CD4-positive, alpha-beta T cell (primary cell): Measurements from ENCODE around the gene VAMP2. TPM values are rescaled to one million over a fixed set of nuclear protein-coding genes. Genes with fewer than 3 reads are reported as not detected.
A peak's percentile ranks its signal among the peaks of the same experiment; 100 is the strongest.
"Not testable (repeated sequence)": the region's sequence is repeated elsewhere in the genome, so short reads cannot be mapped to it uniquely, and the experiment has no call there.

Experiments used
- ATAC-seq: fragments of 200-7000 bp; cut with Tn5 transposase; one replicate; pipeline ENCODE4 v1.10.0; 2022; ENCODE audit warnings: mild to moderate bottlenecking; ENCODE audit not compliant: poor library complexity
- CTCF ChIA-PET: fragments of 350-600 bp; sonication (Branson Sonifier 250); formaldehyde crosslinking; loops from one replicate; lab custom pipeline; 2021; ENCODE audit warnings: antibody characterized with exemption, inconsistent platforms; lab: Charles Lee
- POLR2A ChIA-PET: fragments of 350-600 bp; sonication (Branson Sonifier 250); formaldehyde crosslinking; loops from one replicate; lab custom pipeline; 2021; ENCODE audit warnings: antibody characterized with exemption, inconsistent platforms; lab: Charles Lee
- DNase-seq, 14 experiments: peaks; one replicate each; pipeline ENCODE4 v3.0.0-alpha.2; 2013 to 2020; ENCODE audit warnings: mixed read lengths in 2 of 14
- H3K27ac ChIP-seq, 2 donors: one replicate each; pipeline versions ENCODE4 v1.5.1 to v1.7.0; 2013; ENCODE audit warnings: low read length in 2 of 2, low read depth in 1 of 2, mild to moderate bottlenecking in 1 of 2
- H3K27me3 ChIP-seq, 2 experiments: 1 replicate in 1 of 2; 2 replicates in 1 of 2; pipeline versions ENCODE4 v1.6.1 to v1.7.0; 2013; ENCODE audit warnings: low read length in 2 of 2, control low read depth in 1 of 2, mild to moderate bottlenecking in 1 of 2, moderate library complexity in 1 of 2; ENCODE audit not compliant: insufficient read depth in 2 of 2, control insufficient read depth in 1 of 2
- H3K36me3 ChIP-seq: one replicate; pipeline ENCODE4 v1.6.1; 2013; ENCODE audit warnings: low read length, control low read depth; ENCODE audit not compliant: insufficient read depth
- H3K4me1 ChIP-seq: one replicate; pipeline ENCODE4 v1.6.1; 2013; ENCODE audit warnings: low read length, control low read depth; ENCODE audit not compliant: insufficient read depth
- H3K4me3 ChIP-seq: one replicate; pipeline ENCODE4 v1.5.1; 2013; ENCODE audit warnings: mild to moderate bottlenecking, low read length, moderate library complexity
- H3K9me3 ChIP-seq, 2 experiments: 1 replicate in 1 of 2; 2 replicates in 1 of 2; pipeline versions ENCODE4 v1.6.1 to v1.7.0; 2013; ENCODE audit warnings: low read length in 2 of 2, mild to moderate bottlenecking in 2 of 2, control low read depth in 1 of 2, moderate library complexity in 1 of 2; ENCODE audit not compliant: control insufficient read depth in 1 of 2, insufficient read depth in 1 of 2
- H3K27ac Mint-ChIP-seq: one replicate; pipeline ENCODE4 v1.8.0; 2020; ENCODE audit warnings: mixed read lengths
- H3K27me3 Mint-ChIP-seq: one replicate; pipeline ENCODE4 v1.8.0; 2021; ENCODE audit warnings: mixed read lengths
- H3K36me3 Mint-ChIP-seq: one replicate; pipeline ENCODE4 v1.8.0; 2021; ENCODE audit warnings: low read depth, mixed read lengths
- H3K4me1 Mint-ChIP-seq: one replicate; pipeline ENCODE4 v1.8.0; 2021; ENCODE audit warnings: low read depth, mixed read lengths
- H3K4me3 Mint-ChIP-seq: one replicate; pipeline ENCODE4 v1.8.0; 2020; ENCODE audit warnings: mild to moderate bottlenecking, mixed read lengths
- H3K9me3 Mint-ChIP-seq: one replicate; pipeline ENCODE4 v1.8.0; 2020; ENCODE audit warnings: mixed read lengths
- CTCF ChIP-seq: fragments of 200-600 bp; IDR thresholded peaks from one replicate; pipeline ENCODE4 v1.8.0; 2022; ENCODE audit warnings: antibody characterized with exemption, mild to moderate bottlenecking
- intact Hi-C, 2 experiments: fragments of 100-400 bp; cut with DNase I in 1 of 2; cut with micrococcal nuclease in 1 of 2; formaldehyde crosslinking; loops; one replicate each; pipeline versions ENCODE4 v1.15.1 to v1.9.0; 2023 to 2025; cut with DNase I, micrococcal nuclease
- total RNA-seq, 174 experiments: library from RNA in 2 of 174; stranded (reverse) in 2 of 174; gene quantifications; one replicate each; pipeline ENCODE4 v1.2.3 and lab custom pipeline; 2021 to 2026

The VAMP2 gene
- total RNA-seq, 2 experiments from 2014 or later: 351 to 366 TPM

- no peak for ATAC-seq
- Mint-ChIP-seq H3K4me3 (peak overlapping the region; percentile 90), H3K27ac (peak overlapping the region; percentile 99), H3K9me3 (no peaks in the 10 kb centered on the region), H3K4me1 (peaks cover 51% of the 10 kb centered on the region), H3K27me3 (no peaks in the 10 kb centered on the region), H3K36me3 (peaks cover 9% of the 10 kb centered on the region)
- intact Hi-C loops: loop anchor here in 1 of 2 experiments (1.0 to 5.0 kb wide), 6 partner anchors 10 to 73 kb away; partner anchors contain the start of genes CTC1, HES7 and PFAS
- no peak for DNase-seq
- H3K4me1 ChIP-seq: peaks cover 48% of the 10 kb centered on the region
- no peaks in the 10 kb centered on the region for H3K9me3 ChIP-seq
- ChIA-PET POLR2A (interaction anchor here (0.6 to 6.7 kb wide), 25 partner anchors 9 to 488 kb away, joined by 3 to 419 read pairs (median 6); partner anchors contain the start of genes ALOXE3, AURKB, BORCS6 and CTC1), CTCF (interaction anchor here (0.5 to 2.2 kb wide), 11 partner anchors 8 to 201 kb away, joined by 3 to 7 read pairs (median 4); partner anchors contain the start of gene CTC1)
- H3K4me3 ChIP-seq: peak overlapping the region; percentile 49
- H3K27me3 ChIP-seq: no peaks in the 10 kb centered on the region
- no peak for TF ChIP-seq CTCF
- H3K36me3 ChIP-seq: no peaks in the 10 kb centered on the region
- H3K27ac ChIP-seq: peak overlapping the region; percentile 95 to 98
Measured at GRCh38 chr17:8173871-8174322, 11.1 kb upstream of the VAMP2 start.

GRCh38 chr17:8173056-8173870, 10.5 kb upstream of the VAMP2 start:
- CTCF ChIA-PET: interaction anchor here (0.7 to 2.2 kb wide), 10 partner anchors 9 to 100 kb away, joined by 3 to 7 read pairs (median 4); partner anchors contain the start of gene CTC1
- ATAC-seq: peak; percentile 81

GRCh38 chr17:8170186-8170585, 7.4 kb upstream of the VAMP2 start:
- H3K36me3 ChIP-seq, ATAC-seq, H3K9me3 Mint-ChIP-seq, H3K27ac Mint-ChIP-seq, H3K27me3 ChIP-seq, H3K4me3 ChIP-seq, DNase-seq, H3K36me3 Mint-ChIP-seq, H3K27ac ChIP-seq, CTCF ChIA-PET, H3K27me3 Mint-ChIP-seq, H3K9me3 ChIP-seq, H3K4me3 Mint-ChIP-seq: not testable (repeated sequence)
- POLR2A ChIA-PET: interaction anchor here (1.2 kb wide), 1 partner anchor 29 kb away, joined by 3 read pairs; no protein-coding TSS in a partner anchor
- intact Hi-C loops: loop anchor here in 1 of 2 experiments (5.0 kb wide), 2 partner anchors 48 to 77 kb away; partner anchors contain the start of genes CTC1, HES7 and PFAS
- H3K4me1 ChIP-seq: peaks cover 34% of the 10 kb centered on the region
- H3K4me1 Mint-ChIP-seq: peaks cover 36% of the 10 kb centered on the region

More at GRCh38 chr17:8173056-8173870, 10.5 kb upstream of the VAMP2 start:
- Mint-ChIP-seq H3K4me1 (peaks cover 51% of the 10 kb centered on the region), H3K4me3 (peak overlapping the region; percentile 90), H3K9me3 (no peaks in the 10 kb centered on the region), H3K27ac (peak overlapping the region; percentile 99), H3K36me3 (peaks cover 9% of the 10 kb centered on the region), H3K27me3 (no peaks in the 10 kb centered on the region)
- POLR2A ChIA-PET: interaction anchor here (0.5 to 6.7 kb wide), 29 partner anchors 10 to 487 kb away, joined by 3 to 419 read pairs (median 5); partner anchors contain the start of genes ALOXE3, AURKB, BORCS6 and CTC1
- H3K27ac ChIP-seq: peak overlapping the region; percentile 95 to 98
- intact Hi-C loops: loop anchor here in 1 of 2 experiments (1.0 to 5.0 kb wide), 6 partner anchors 9 to 74 kb away; partner anchors contain the start of genes CTC1, HES7 and PFAS
- peak overlapping the region; percentile 49 for H3K4me3 ChIP-seq
- no peaks in the 10 kb centered on the region for H3K27me3 ChIP-seq
- no peaks in the 10 kb centered on the region for H3K36me3 ChIP-seq
- DNase-seq: peak in 13 of 14 experiments; percentile 56 to 95 (median 70)
- H3K9me3 ChIP-seq: no peaks in the 10 kb centered on the region
- peaks cover 48% of the 10 kb centered on the region for H3K4me1 ChIP-seq
- TF ChIP-seq CTCF: no peak
